Renal cortex interstitium (tissue), 11 donors: ENCODE results near the gene TLX3. TPM values are rescaled to one million over a fixed set of nuclear protein-coding genes. Genes with fewer than 3 reads are reported as not detected.

Experiments
- DNase-seq, 11 donors: peaks; one replicate each; pipeline ENCODE4 v3.0.0-alpha.2; 2013; ENCODE audit warnings: low read depth in 9 of 11, low spot score in 4 of 11; ENCODE audit errors: extremely low read depth in 1 of 11
- polyA plus RNA-seq, 3 donors: library from polyadenylated mRNA; unstranded; fragments of 120-200 nt; gene quantifications; one replicate each; pipeline ENCODE4 v1.2.1, GENCODE V29; 2013; ENCODE audit not compliant: insufficient read length in 3 of 3

Gene TLX3
- polyA plus RNA-seq, 3 donors: not detected

- DNase-seq: no peak
Measured at GRCh38 chr5:171316258-171317121, 7.4 kb downstream of the TLX3 start.

- no peak for DNase-seq
Measured at GRCh38 chr5:171317230-171317629, 8.2 kb downstream of the TLX3 start.

GRCh38 chr5:171318026-171318425 is 9.0 kb downstream of the TLX3 start:
- DNase-seq: no peak

- no peak for DNase-seq
Measured at GRCh38 chr5:171321447-171321846, 12.4 kb downstream of the TLX3 start.

- DNase-seq: no peak
Measured at GRCh38 chr5:171322527-171322926, 13.5 kb downstream of the TLX3 start.

GRCh38 chr5:171323007-171323406 is 14.0 kb downstream of the TLX3 start:
- no peak for DNase-seq

GRCh38 chr5:171323806-171324632 is 15.0 kb downstream of the TLX3 start:
- DNase-seq: no peak

- no peak for DNase-seq
Measured at GRCh38 chr5:171330021-171330420, 21.0 kb downstream of the TLX3 start.

GRCh38 chr5:171335616-171336015 is 26.6 kb downstream of the TLX3 start:
- DNase-seq: no peak

- DNase-seq: peak in 4 of 11 donors; percentile 22 to 51 (median 43)
Measured at GRCh38 chr5:171336521-171337209, 27.6 kb downstream of the TLX3 start.

- no peak for DNase-seq
Measured at GRCh38 chr5:171337210-171337569, 28.1 kb downstream of the TLX3 start.

- DNase-seq: no peak
Measured at GRCh38 chr5:171340042-171340441, 31.0 kb downstream of the TLX3 start.

- DNase-seq: no peak
Measured at GRCh38 chr5:171340491-171340890, 31.4 kb downstream of the TLX3 start.

- peak in 10 of 11 donors; percentile 28 to 60 (median 40) for DNase-seq
Measured at GRCh38 chr5:171342362-171343111, 33.5 kb downstream of the TLX3 start.

GRCh38 chr5:171344936-171345608 is 36.0 kb downstream of the TLX3 start:
- DNase-seq: no peak

GRCh38 chr5:171351536-171352073 is 42.6 kb downstream of the TLX3 start:
- DNase-seq: no peak

- DNase-seq: no peak
Measured at GRCh38 chr5:171355302-171355724, 46.3 kb downstream of the TLX3 start.

- DNase-seq: no peak
Measured at GRCh38 chr5:171357843-171358242, 48.8 kb downstream of the TLX3 start.
